Adrenal gland (tissue), 12 donors: Measurements from ENCODE around the gene CCDC81. TPM values are rescaled to one million over a fixed set of nuclear protein-coding genes. Genes with fewer than 3 reads are reported as not detected.

Experiments
- DNase-seq, 7 donors: peaks; one replicate each; pipeline ENCODE4 v3.0.0-alpha.2; 2019 to 2020
- H3K27ac ChIP-seq, 5 donors: fragments of 200-600 bp; sonication (generic) in 4 of 5; 1 replicate in 3 of 5; 2 replicates in 2 of 5; pipeline versions ENCODE4 v1.5.1 to v1.8.0; 2016 to 2020; ENCODE audit warnings: mild to moderate bottlenecking in 1 of 5
- H3K27me3 ChIP-seq: fragments of 200-600 bp; 2 replicates; pipeline ENCODE4 v1.8.0; 2021
- H3K36me3 ChIP-seq, 2 donors: fragments of 200-600 bp; replicated peaks in 1 of 2; 1 replicate in 1 of 2; 2 replicates in 1 of 2; pipeline versions ENCODE4 v1.5.1 to v1.8.0; 2018 to 2022
- H3K4me1 ChIP-seq, 2 donors: fragments of 200-600 bp; replicated peaks in 1 of 2; 1 replicate in 1 of 2; 2 replicates in 1 of 2; pipeline versions ENCODE4 v1.5.1 to v1.8.0; 2018 to 2021
- H3K4me3 ChIP-seq, 4 donors: fragments of 200-600 bp; sonication (generic) in 3 of 4; one replicate each; pipeline ENCODE4 v1.5.1; 2016 to 2018
- H3K9me3 ChIP-seq, 3 donors: fragments of 200-600 bp; sonication (generic) in 1 of 3; replicated peaks in 1 of 3; 1 replicate in 2 of 3; 2 replicates in 1 of 3; pipeline versions ENCODE4 v1.5.1 to v1.8.0; 2016 to 2021
- POLR2A ChIP-seq, 2 donors: fragments of 450-650 bp; IDR thresholded peaks; one replicate each; pipeline ENCODE4 v1.6.1; 2017; ENCODE audit warnings: antibody characterized with exemption in 2 of 2, mild to moderate bottlenecking in 2 of 2, moderate library complexity in 1 of 2
- WGBS, 4 donors: extraction: QIAGEN DNeasy Blood & Tissue Kit in 2 of 4; methylation state at CpG; one replicate each; pipeline versions ENCODE4 v1.1.5 to v1.1.7; 2013 to 2017; 5-methylcytosine and 5-hydroxymethylcytosine counted together
- intact Hi-C, 2 donors: fragments of 100-400 bp; cut with DNase I; formaldehyde crosslinking; loops; one replicate each; pipeline versions ENCODE4 v1.14.1 to v1.15.0; 2022 to 2023
- polyA plus RNA-seq, 3 donors: library from polyadenylated mRNA; stranded (reverse); fragments of 200-250 nt in 2 of 3; fragments of 350-450 nt in 1 of 3; fragmentation: Illumina TruSeq in 1 of 3; extraction: RNeasy Lipid Tissue Mini Kit (QIAGEN cat#74804) in 1 of 3; gene quantifications; one replicate each; pipeline ENCODE4 v1.2.3, GENCODE V29; 2013 to 2014
- total RNA-seq, 9 donors: library from RNA; depleted of rRNA in 4 of 9; stranded (reverse); fragments of >200 nt in 4 of 9; fragments of 120-200 nt in 1 of 9; fragmentation: NEBNext Ultra II Directional in 1 of 9; extraction: Animal tissue kit (Norgen Biotek cat#: 25700) in 1 of 9; gene quantifications; one replicate each; pipeline versions ENCODE4 v1.1.0 to v1.2.4, GENCODE V29; 2013 to 2023
- TF ChIP-seq, protein P1 (sequence below), 6 experiments: fragments of 450-650 bp in 4 of 6; fragments of 200-600 bp in 2 of 6; sonication (generic) in 1 of 6; IDR thresholded peaks; 1 replicate in 5 of 6; 2 replicates in 1 of 6; pipeline versions ENCODE4 v1.5.1 to v1.8.0; 2016 to 2021; ENCODE audit warnings: antibody characterized with exemption in 6 of 6, mild to moderate bottlenecking in 2 of 6, moderate library complexity in 1 of 6
- donor health status: healthy with polysubstance abuse.
- donor health status: Bipolar disorder and iron deficiency.
- donor health status: DM: yes; HTN: yes; CAD: no.
- donor health status: DM: no; HTN: no; CAD: no.
- donor health status: DM: no; HTN: no; CAD: no.
- donor health status: DM: yes; HTN: yes; CAD: no.

Gene CCDC81
- total and polyA plus RNA-seq, 12 donors: 0.18 to 3.0 (median 0.69) TPM; not detected in 2

DNA sequence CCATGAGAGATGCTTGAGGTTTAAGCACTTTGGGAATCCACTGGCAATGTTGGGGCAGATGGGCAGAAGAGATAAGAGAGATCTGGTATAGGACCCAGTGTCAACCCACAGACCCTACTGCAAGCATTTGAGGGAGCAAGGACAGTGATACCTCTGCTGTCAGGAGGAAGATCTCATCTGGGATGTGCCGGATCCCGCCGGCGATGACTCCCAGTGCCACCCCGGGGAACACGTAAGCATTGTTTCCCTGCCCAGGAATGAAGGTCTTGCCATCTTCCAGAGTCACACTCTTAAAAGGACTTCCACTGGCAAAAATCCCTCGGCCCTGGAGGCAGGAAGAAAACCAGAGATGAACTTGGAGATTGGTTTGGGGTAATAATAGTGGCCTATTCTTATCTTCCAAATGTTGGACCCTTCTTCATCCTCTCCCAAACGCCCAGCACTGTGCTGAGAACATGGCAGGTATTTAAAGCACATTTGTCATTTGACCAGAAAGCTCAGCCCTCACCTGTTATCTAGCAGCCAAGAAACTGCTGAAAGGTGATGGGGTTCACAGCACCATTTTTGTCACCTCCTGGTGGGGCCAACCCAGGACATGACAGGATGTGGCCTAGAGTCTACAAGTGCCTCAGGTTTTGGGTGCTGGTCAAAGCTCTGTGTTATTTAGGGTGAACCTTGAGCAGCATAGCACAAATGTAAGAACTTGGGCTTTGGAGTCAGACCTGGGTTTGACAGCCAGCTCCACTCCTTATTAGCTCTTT, 71.7 kb downstream of the CCDC81 start:
- no peak for DNase-seq
- Histone ChIP-seq H3K4me3 (no peak overlapping the region), H3K36me3 (no peaks in the 10 kb centered on the region), H3K4me1 (no peaks in the 10 kb centered on the region), H3K9me3 (no peaks in the 10 kb centered on the region), H3K27ac (no peak overlapping the region), H3K27me3 (no peaks in the 10 kb centered on the region)
- TF ChIP-seq, protein P1, sequence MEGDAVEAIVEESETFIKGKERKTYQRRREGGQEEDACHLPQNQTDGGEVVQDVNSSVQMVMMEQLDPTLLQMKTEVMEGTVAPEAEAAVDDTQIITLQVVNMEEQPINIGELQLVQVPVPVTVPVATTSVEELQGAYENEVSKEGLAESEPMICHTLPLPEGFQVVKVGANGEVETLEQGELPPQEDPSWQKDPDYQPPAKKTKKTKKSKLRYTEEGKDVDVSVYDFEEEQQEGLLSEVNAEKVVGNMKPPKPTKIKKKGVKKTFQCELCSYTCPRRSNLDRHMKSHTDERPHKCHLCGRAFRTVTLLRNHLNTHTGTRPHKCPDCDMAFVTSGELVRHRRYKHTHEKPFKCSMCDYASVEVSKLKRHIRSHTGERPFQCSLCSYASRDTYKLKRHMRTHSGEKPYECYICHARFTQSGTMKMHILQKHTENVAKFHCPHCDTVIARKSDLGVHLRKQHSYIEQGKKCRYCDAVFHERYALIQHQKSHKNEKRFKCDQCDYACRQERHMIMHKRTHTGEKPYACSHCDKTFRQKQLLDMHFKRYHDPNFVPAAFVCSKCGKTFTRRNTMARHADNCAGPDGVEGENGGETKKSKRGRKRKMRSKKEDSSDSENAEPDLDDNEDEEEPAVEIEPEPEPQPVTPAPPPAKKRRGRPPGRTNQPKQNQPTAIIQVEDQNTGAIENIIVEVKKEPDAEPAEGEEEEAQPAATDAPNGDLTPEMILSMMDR (IDR thresholded peaks at IDR 0.05): no peak
- no peak for TF ChIP-seq POLR2A (IDR thresholded peaks at IDR 0.05)
- WGBS, 4 donors: 94 to 99% (median 97%) methylated on average over 7 to 8 of the region's 8 CpGs
- intact Hi-C loops: no loop called here

DNA sequence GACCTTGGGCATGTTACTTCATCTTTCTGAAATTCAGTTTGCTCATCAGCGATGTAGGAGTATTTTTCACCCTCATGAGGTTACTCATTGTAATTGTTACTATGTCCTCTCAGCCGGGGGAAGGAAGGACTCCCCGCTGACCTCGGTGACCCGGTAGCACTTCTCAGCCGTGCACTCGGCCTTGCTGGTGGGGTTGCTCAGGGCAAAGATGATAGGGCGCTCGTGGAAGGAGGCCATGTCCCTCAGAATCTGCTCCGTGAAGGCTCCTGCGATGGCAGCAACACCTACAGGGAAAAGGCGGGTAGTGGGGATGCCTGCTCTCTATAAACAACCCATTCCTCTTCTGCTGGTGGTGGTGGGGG, 72.2 kb downstream of the CCDC81 start:
- WGBS, 4 donors: 88 to 93% (median 91%) methylated on average over 7 to 12 of the region's 12 CpGs
- H3K9me3 ChIP-seq: no peaks in the 10 kb centered on the region
- H3K4me3 ChIP-seq: no peak overlapping the region
- no peak for TF ChIP-seq POLR2A (IDR thresholded peaks at IDR 0.05)
- TF ChIP-seq, protein P1 (IDR thresholded peaks at IDR 0.05): no peak
- intact Hi-C loops: no loop called here
- H3K27ac ChIP-seq: no peak overlapping the region
- H3K27me3 ChIP-seq: no peaks in the 10 kb centered on the region
- H3K36me3 ChIP-seq: no peaks in the 10 kb centered on the region
- H3K4me1 ChIP-seq: no peaks in the 10 kb centered on the region
- DNase-seq: no peak

DNA sequence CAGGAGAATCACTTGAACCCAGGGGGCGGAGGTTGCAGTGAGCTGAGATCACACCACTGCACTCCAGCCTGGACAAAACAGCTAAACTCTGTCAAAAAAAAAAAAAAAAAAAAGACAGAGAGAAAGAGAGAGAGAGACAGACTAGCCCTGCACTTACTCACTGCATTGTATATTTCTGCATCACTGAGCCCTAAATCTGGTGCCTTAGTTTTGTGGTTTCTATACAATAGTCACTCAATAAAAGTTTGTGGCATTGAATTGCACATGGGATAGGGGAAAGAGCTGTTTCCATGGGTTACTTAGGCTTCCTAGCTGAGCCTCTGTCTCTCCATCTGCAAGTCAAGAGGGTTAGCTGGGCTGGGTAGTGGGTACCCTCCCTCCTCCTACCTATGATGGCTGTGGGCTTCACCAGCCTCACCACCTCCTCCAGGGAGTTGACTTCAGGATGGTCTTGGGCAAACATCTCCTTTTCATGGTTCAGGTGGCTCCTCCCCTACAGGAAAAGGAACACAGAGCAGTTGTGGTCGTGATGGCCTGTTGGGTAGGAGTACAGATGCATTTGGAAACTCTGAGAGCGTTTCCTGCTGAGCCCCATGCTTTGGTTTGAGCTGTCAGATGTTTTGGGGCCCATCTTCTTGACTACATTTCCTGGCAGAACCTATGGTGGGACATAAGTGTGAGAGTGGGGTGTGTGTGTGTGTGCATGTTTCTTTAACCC, 73.2 kb downstream of the CCDC81 start:
- intact Hi-C loops: no loop called here
- Histone ChIP-seq H3K9me3 (no peaks in the 10 kb centered on the region), H3K27ac (no peak overlapping the region), H3K4me3 (no peak overlapping the region), H3K4me1 (no peaks in the 10 kb centered on the region), H3K36me3 (no peaks in the 10 kb centered on the region), H3K27me3 (no peaks in the 10 kb centered on the region)
- no peak for DNase-seq
- TF ChIP-seq POLR2A (IDR thresholded peaks at IDR 0.05): no peak
- TF ChIP-seq, protein P1 (IDR thresholded peaks at IDR 0.05): no peak
- 85 to 98% (median 90%) methylated on average over 3 of the region's 3 CpGs for WGBS, 4 donors

DNA sequence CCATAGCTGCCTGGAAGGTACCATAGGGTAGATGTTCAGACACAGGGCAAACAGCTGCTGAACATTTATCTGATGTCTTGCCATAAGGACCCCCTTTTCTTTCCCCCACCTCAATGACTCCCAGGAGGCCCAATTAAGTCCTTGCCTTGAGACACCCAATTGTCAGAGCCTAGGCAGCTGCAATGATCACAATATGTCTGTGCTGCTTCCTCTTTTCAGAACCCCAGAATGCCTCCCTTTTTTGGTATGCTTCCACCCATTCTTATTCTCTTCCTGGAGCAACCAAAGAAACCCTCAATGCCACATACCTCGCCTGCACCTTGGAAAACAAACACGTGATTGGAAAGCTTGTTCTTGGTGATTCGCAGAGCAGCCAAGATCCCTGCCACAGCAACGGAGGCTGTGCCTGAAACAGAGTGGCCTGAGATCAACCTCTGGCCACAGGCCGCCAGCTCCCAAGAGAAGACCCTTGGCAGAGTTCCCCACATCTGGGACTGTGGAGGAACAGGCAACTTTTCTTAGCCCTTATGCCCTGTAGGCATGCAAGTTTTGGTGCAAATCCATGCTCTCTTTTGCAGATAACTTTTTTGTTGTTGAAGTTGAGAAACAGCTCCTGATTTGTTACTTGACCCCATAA, 75.4 kb downstream of the CCDC81 start:
- intact Hi-C loops: loop anchor here (5.0 to 10.0 kb wide), 2 partner anchors 165 to 362 kb away; no protein-coding TSS in a partner anchor
- Histone ChIP-seq H3K27me3 (no peaks in the 10 kb centered on the region), H3K4me1 (no peaks in the 10 kb centered on the region), H3K9me3 (no peaks in the 10 kb centered on the region), H3K36me3 (no peaks in the 10 kb centered on the region), H3K4me3 (no peak overlapping the region), H3K27ac (no peak overlapping the region)
- TF ChIP-seq, protein P1 (IDR thresholded peaks at IDR 0.05): no peak
- no peak for TF ChIP-seq POLR2A (IDR thresholded peaks at IDR 0.05)
- no peak for DNase-seq
- 80 to 92% (median 86%) methylated on average over 5 of the region's 5 CpGs for WGBS, 4 donors
